IMR-90 (cell line): ENCODE data around the gene AQP7. TPM values are rescaled to one million over a fixed set of nuclear protein-coding genes. Genes with fewer than 3 reads are reported as not detected.

Experiments used
- ATAC-seq: fragments of 200-7000 bp; cut with Tn5 transposase; 2 replicates; pipeline ENCODE4 v1.9.1; 2020; ENCODE audit warnings: low read depth, mild to moderate bottlenecking, moderate library complexity
- BruUV-seq: library from RNA; stranded (reverse); fragments of 400-500 nt; replicated peaks from 2 replicates; lab custom pipeline; 2021; lab: Mats Ljungman, UMichigan
- CTCF ChIA-PET: fragments of 300-600 bp; formaldehyde crosslinking; extraction: SDS; loops from one replicate; lab custom pipeline; 2021; ENCODE audit warnings: antibody characterized with exemption; lab: Yijun Ruan, JAX
- POLR2A ChIA-PET: fragments of 300-600 bp; sonication (Branson Sonifier 250); formaldehyde crosslinking; loops from one replicate; lab custom pipeline; 2022; ENCODE audit warnings: antibody characterized with exemption; ENCODE audit not compliant: unreplicated experiment; lab: Charles Lee
- DNase-seq: peaks from one replicate; pipeline ENCODE4 v3.0.0; 2013
- H2AFZ ChIP-seq: replicated peaks from 2 replicates; pipeline ENCODE3; 2013; ENCODE audit warnings: low read length, mild to moderate bottlenecking; ENCODE audit not compliant: poor library complexity
- H2AK5ac ChIP-seq: 2 replicates; pipeline ENCODE4 v1.6.1; 2013; ENCODE audit warnings: low read depth, low read length, inconsistent platforms
- H2AK9ac ChIP-seq: replicated peaks from 2 replicates; pipeline ENCODE3; 2013; ENCODE audit warnings: mild to moderate bottlenecking, low read depth, low read length, moderate library complexity; ENCODE audit not compliant: poor library complexity
- H2BK120ac ChIP-seq: 2 replicates; pipeline ENCODE4 v1.6.1; 2013; ENCODE audit warnings: low read depth, low read length, inconsistent platforms
- H2BK15ac ChIP-seq: 3 replicates; pipeline ENCODE4 v1.6.1; 2013; ENCODE audit warnings: low read depth, low read length, inconsistent platforms
- H2BK20ac ChIP-seq: 2 replicates; pipeline ENCODE4 v1.6.1; 2013; ENCODE audit warnings: low read depth, mild to moderate bottlenecking, inconsistent platforms, low read length, moderate library complexity
- H2BK5ac ChIP-seq: 2 replicates; pipeline ENCODE4 v1.6.1; 2013; ENCODE audit warnings: mild to moderate bottlenecking, low read depth, low read length, inconsistent platforms; ENCODE audit not compliant: poor library complexity, severe bottlenecking
- H3K14ac ChIP-seq: replicated peaks from 2 replicates; pipeline ENCODE4 v1.6.1; 2013; ENCODE audit warnings: low read depth, low read length, inconsistent platforms
- H3K18ac ChIP-seq: 2 replicates; pipeline ENCODE4 v1.6.1; 2013; ENCODE audit warnings: low read depth, low read length, control low read depth
- H3K23ac ChIP-seq: 2 replicates; pipeline ENCODE4 v1.6.1; 2013; ENCODE audit warnings: low read depth, low read length, inconsistent platforms
- H3K27ac ChIP-seq: 2 replicates; pipeline ENCODE4 v1.5.1; 2013; ENCODE audit warnings: mild to moderate bottlenecking, control low read depth, low read length; ENCODE audit not compliant: insufficient read depth
- H3K27me3 ChIP-seq: 2 replicates; pipeline ENCODE4 v1.6.1; 2013; ENCODE audit warnings: low read length; ENCODE audit not compliant: control insufficient read depth, insufficient read depth
- H3K36me3 ChIP-seq: 2 replicates; pipeline ENCODE4 v1.6.1; 2013; ENCODE audit warnings: low read length, mixed read lengths; ENCODE audit not compliant: control insufficient read depth, insufficient read depth
- H3K4ac ChIP-seq: 2 replicates; pipeline ENCODE4 v1.6.1; 2013; ENCODE audit warnings: low read depth, low read length, inconsistent platforms
- H3K4me1 ChIP-seq: 2 replicates; pipeline ENCODE4 v1.6.1; 2013; ENCODE audit warnings: low read length, mixed read lengths; ENCODE audit not compliant: control insufficient read depth, insufficient read depth
- H3K4me2 ChIP-seq: 2 replicates; pipeline ENCODE4 v1.6.1; 2013; ENCODE audit warnings: low read depth, mild to moderate bottlenecking, control low read depth, low read length, moderate library complexity
- H3K4me3 ChIP-seq: 2 replicates; pipeline ENCODE4 v1.5.1; 2013; ENCODE audit warnings: low read depth, mild to moderate bottlenecking, control low read depth, low read length, moderate library complexity; ENCODE audit not compliant: insufficient read depth
- H3K56ac ChIP-seq: 2 replicates; pipeline ENCODE4 v1.6.1; 2013; ENCODE audit warnings: low read length, inconsistent platforms; ENCODE audit not compliant: insufficient read depth; ENCODE audit errors: extremely low read depth
- H3K79me1 ChIP-seq, 2 experiments: 2 replicates each; pipeline ENCODE4 v1.6.1; 2013; ENCODE audit warnings: low read length in 2 of 2, inconsistent platforms in 1 of 2, low read depth in 1 of 2
- H3K9ac ChIP-seq: 2 replicates; pipeline ENCODE4 v1.6.1; 2013; ENCODE audit warnings: low read depth, low read length, control low read depth
- H3K9me1 ChIP-seq: 2 replicates; pipeline ENCODE4 v1.6.1; 2013; ENCODE audit warnings: low read length, inconsistent platforms; ENCODE audit not compliant: insufficient read depth
- H3K9me3 ChIP-seq: 2 replicates; pipeline ENCODE4 v1.6.1; 2013; ENCODE audit warnings: low read length; ENCODE audit not compliant: control insufficient read depth, insufficient read depth
- H4K20me1 ChIP-seq: 2 replicates; pipeline ENCODE4 v1.6.1; 2013; ENCODE audit warnings: low read length, inconsistent platforms; ENCODE audit not compliant: insufficient read depth
- H4K5ac ChIP-seq: 2 replicates; pipeline ENCODE4 v1.6.1; 2013; ENCODE audit warnings: mild to moderate bottlenecking, low read depth, low read length, control low read depth
- H4K8ac ChIP-seq, 2 experiments: 2 replicates each; pipeline ENCODE4 v1.6.1; 2013; ENCODE audit warnings: low read depth in 2 of 2, low read length in 2 of 2, control low read depth in 1 of 2, inconsistent platforms in 1 of 2
- H4K91ac ChIP-seq: 2 replicates; pipeline ENCODE4 v1.6.1; 2013; ENCODE audit warnings: low read depth, low read length, inconsistent platforms; ENCODE audit not compliant: insufficient read depth
- CEBPB ChIP-seq: IDR thresholded peaks from 2 replicates; pipeline ENCODE4 v1.6.1; 2012; ENCODE audit warnings: low read depth, low read length, improper control_type of control experiment
- CHD1 ChIP-seq: IDR thresholded peaks from 2 replicates; pipeline ENCODE4 v1.6.1; 2012; ENCODE audit warnings: low read depth, low read length, improper control_type of control experiment
- POLR2A ChIP-seq: IDR thresholded peaks from 2 replicates; pipeline ENCODE4 v1.6.1; 2012; ENCODE audit warnings: mild to moderate bottlenecking, low read depth, low read length
- WGBS, 2 experiments: methylation state at CpG; one replicate each; pipeline versions ENCODE4 v1.1.5 to v1.1.7; 2013; ENCODE audit warnings: missing lambda C conversion rate in 2 of 2; ENCODE audit not compliant: insufficient read length in 1 of 2; ENCODE audit errors: extremely low coverage in 2 of 2; 5-methylcytosine and 5-hydroxymethylcytosine counted together
- dilution Hi-C: fragments of 300-500 bp; cut with HindIII; formaldehyde crosslinking; loops from one replicate; pipeline ENCODE4 v1.14.3; 2018; ENCODE audit warnings: low sequenced_read_pairs; ENCODE audit not compliant: unreplicated experiment
- in situ Hi-C: fragments of 300-500 bp; cut with MboI; formaldehyde crosslinking; loops from 3 replicates; pipeline ENCODE4 v1.14.3; 2019; ENCODE audit warnings: low sequenced_read_pairs, inconsistent platforms, mixed read lengths
- intact Hi-C: fragments of 100-400 bp; cut with micrococcal nuclease; formaldehyde crosslinking; loops from 2 replicates; pipeline ENCODE4 v1.10.0; 2022
- polyA plus RNA-seq, 3 experiments: library from polyadenylated mRNA; depleted of rRNA; stranded (reverse); fragments of >200 nt; gene quantifications; 2 replicates each; pipeline ENCODE4 v1.2.3, GENCODE V29; 2012; ENCODE audit warnings: low replicate concordance in 1 of 3
- total RNA-seq: library from RNA; depleted of rRNA; stranded (reverse); fragments of >200 nt; gene quantifications from 2 replicates; pipeline ENCODE4 v1.2.3, GENCODE V29; 2012

Gene AQP7
- total and polyA plus RNA-seq, 2 of the 4 experiments (the other 2 are of a cell fraction) = 0.07 TPM; not detected in 1

DNA sequence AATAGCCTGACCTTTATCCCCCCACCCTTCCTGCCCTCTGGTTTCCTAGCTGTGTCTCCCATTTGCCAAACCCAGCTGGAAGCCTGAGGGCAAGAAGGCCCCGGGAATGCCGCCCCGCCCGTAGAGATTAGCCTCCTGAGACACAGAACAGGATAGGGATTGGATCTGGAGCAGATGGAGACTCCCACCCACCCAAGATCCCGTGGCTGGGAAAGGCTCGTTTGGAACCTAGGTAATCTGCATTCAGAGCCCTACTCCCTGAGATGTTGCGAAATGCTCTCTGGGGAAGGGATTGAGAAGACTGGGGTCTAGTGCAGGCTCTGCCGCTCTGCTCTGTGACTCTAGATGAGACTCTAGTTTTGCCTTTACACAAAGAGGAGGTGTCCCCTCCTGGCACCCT is 34.1 kb upstream of the AQP7 start:
- Histone ChIP-seq H3K27me3 (peaks cover 37% of the 10 kb centered on the region), H3K56ac (no peak overlapping the region), H3K9me3 (no peaks in the 10 kb centered on the region), H3K27ac (no peak overlapping the region), H2BK120ac (no peak overlapping the region), H2BK20ac (no peak overlapping the region), H4K8ac (no peak overlapping the region), H2BK5ac (no peak overlapping the region), H3K4ac (no peak overlapping the region), H3K18ac (no peak overlapping the region), H2AK5ac (no peak overlapping the region), H3K4me1 (no peaks in the 10 kb centered on the region), H2AFZ (no peak overlapping the region), H3K79me1 (no peaks in the 10 kb centered on the region), H3K4me3 (no peak overlapping the region), H3K36me3 (no peaks in the 10 kb centered on the region), H2AK9ac (no peak overlapping the region), H3K9me1 (peaks cover 5% of the 10 kb centered on the region; the same call in 1 of the 2 replicates), H3K14ac (no peak overlapping the region), H3K23ac (no peak overlapping the region), H3K9ac (no peak overlapping the region), H2BK15ac (no peak overlapping the region), H3K4me2 (no peak overlapping the region), H4K20me1 (no peaks in the 10 kb centered on the region), H4K5ac (no peak overlapping the region), H4K91ac (no peak overlapping the region)
- ChIA-PET POLR2A (no interaction called here), CTCF (no interaction called here)
- TF ChIP-seq CEBPB = peak; percentile 83
- no peak for TF ChIP-seq CHD1
- no peak for TF ChIP-seq POLR2A
- ATAC-seq (no peak), DNase-seq (no peak)
- dilution Hi-C loops (no loop called here), intact Hi-C loops (no loop called here), in situ Hi-C loops (no loop called here)
- no TSS peak for BruUV-seq
- no CpG with 5 or more reads among the region's 8 CpGs for WGBS, 2 experiments
